GM21737 (cell line): ENCODE results near the gene SLC13A1.
"Not testable (repeated sequence)": the region's sequence is repeated elsewhere in the genome, so short reads cannot be mapped to it uniquely, and the experiment has no call there.

Experiments used
- ATAC-seq: cut with Tn5 transposase; IDR thresholded peaks from one replicate; pipeline ENCODE4 v1.9.1; 2021; ENCODE audit warnings: mild to moderate bottlenecking, moderate library complexity; ENCODE audit not compliant: unreplicated experiment

SLC13A1 gene

GRCh38 chr7:123131140-123131539 is 68.6 kb downstream of the SLC13A1 start:
- no peak for ATAC-seq

GRCh38 chr7:123126691-123127090 is 73.1 kb downstream of the SLC13A1 start:
- no peak for ATAC-seq

- ATAC-seq, result no peak
Measured at GRCh38 chr7:123126171-123126570, 73.6 kb downstream of the SLC13A1 start.

GRCh38 chr7:123125231-123125630 is 74.5 kb downstream of the SLC13A1 start:
- ATAC-seq, result no peak

GRCh38 chr7:123122916-123123315 is 76.9 kb downstream of the SLC13A1 start:
- ATAC-seq, result no peak

GRCh38 chr7:123120286-123120685 is 79.5 kb downstream of the SLC13A1 start:
- no peak for ATAC-seq

- ATAC-seq, result no peak
Measured at GRCh38 chr7:123115331-123115730, 84.4 kb downstream of the SLC13A1 start.

GRCh38 chr7:123114288-123114687 is 85.5 kb downstream of the SLC13A1 start:
- ATAC-seq, result no peak

- ATAC-seq, result no peak
Measured at GRCh38 chr7:123112833-123113232, 86.9 kb downstream of the SLC13A1 start.

GRCh38 chr7:123099712-123100111 is 100.1 kb downstream of the SLC13A1 start:
- ATAC-seq, result no peak

- no peak for ATAC-seq
Measured at GRCh38 chr7:123096976-123097375, 102.8 kb downstream of the SLC13A1 start.

GRCh38 chr7:123096434-123096833 is 103.3 kb downstream of the SLC13A1 start:
- no peak for ATAC-seq

GRCh38 chr7:123090456-123090855 is 109.3 kb downstream of the SLC13A1 start:
- ATAC-seq, result no peak

GRCh38 chr7:123086910-123087309 is 112.9 kb downstream of the SLC13A1 start:
- not testable (repeated sequence) for ATAC-seq

- not testable (repeated sequence) for ATAC-seq
Measured at GRCh38 chr7:123084861-123085260, 114.9 kb downstream of the SLC13A1 start.

GRCh38 chr7:123079021-123079420 is 120.7 kb downstream of the SLC13A1 start:
- no peak for ATAC-seq

- no peak for ATAC-seq
Measured at GRCh38 chr7:123075838-123076467, 123.8 kb downstream of the SLC13A1 start.

GRCh38 chr7:123070702-123071286 is 129.0 kb downstream of the SLC13A1 start:
- no peak for ATAC-seq

GRCh38 chr7:123067814-123068213 is 132.0 kb downstream of the SLC13A1 start:
- ATAC-seq, result no peak
